ENCODE data around the gene CLIC4. TPM values are rescaled to one million over a fixed set of nuclear protein-coding genes. Genes with fewer than 3 reads are reported as not detected.
A peak's percentile ranks its signal among the peaks of the same experiment; 100 is the strongest.

The CLIC4 gene
- total RNA-seq, 4 donors from 2014 or later, result 17.3 to 63.5 (median 32.6) TPM

DNA sequence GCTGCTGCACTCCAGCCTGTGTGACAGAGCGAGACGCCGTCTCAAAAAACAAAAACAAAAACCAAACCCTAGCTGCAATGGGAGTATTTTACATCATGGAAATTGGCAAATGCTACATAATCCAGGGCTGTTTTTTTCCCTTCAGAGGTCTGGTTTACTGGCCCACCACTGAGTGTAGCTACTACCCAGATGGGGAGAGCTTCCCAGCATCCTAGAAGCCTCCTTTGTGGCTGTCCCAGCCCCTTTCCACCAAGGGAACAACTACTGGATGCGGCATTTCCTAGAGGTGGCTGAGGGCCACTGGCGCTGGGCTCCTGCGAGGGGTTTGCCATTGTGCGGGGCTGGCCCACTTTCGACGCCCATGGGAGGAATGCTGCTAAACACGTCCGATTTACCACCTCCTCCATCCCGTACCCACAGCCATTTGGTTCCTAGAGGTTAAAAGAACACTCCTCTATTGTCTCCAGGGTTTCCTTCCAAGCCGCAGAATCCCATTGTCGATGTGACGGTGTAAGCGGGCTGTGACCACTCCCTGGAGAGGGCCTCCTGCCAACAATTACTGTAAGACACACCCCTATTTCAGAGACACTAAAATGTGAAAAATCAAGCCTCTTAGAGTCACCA is 129.5 kb downstream of the CLIC4 start:
- Histone ChIP-seq H3K36me3 (no peaks in the 10 kb centered on the region), H3K27ac (no peak overlapping the region), H3K4me1 (peaks cover 0 to 7% (median 0%) of the 10 kb centered on the region in 4 donors), H3K4me3 (no peak overlapping the region), H3K9me3 (no peaks in the 10 kb centered on the region), H3K27me3 (no peaks in the 10 kb centered on the region)
- no peak for TF ChIP-seq CTCF (IDR thresholded peaks at IDR 0.05)
- no peak for TF ChIP-seq POLR2A (IDR thresholded peaks at IDR 0.05)
- DNase-seq, result peak in 1 of 3 donors; percentile 27

DNA sequence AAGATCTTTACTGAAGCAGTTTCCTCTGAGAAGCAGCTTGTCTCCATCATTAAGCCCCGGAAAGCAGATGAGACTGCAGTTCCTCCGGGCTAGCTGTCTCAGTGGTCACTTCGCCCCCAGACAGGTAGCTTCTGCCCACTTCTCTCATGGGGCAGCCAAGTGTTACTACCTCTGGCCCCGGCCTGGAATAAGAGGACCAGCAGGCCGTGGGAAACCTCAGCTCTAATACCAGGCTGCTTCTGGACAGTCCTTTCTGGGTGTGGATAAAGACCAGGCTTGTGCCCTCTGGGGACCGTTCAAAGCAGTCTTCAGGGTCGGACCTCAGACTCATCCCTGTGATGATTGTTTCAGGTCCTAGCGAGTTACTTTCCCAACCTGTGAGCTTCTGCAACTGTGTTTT is 130.0 kb downstream of the CLIC4 start:
- Histone ChIP-seq H3K36me3 (no peaks in the 10 kb centered on the region), H3K27me3 (no peaks in the 10 kb centered on the region), H3K9me3 (no peaks in the 10 kb centered on the region), H3K27ac (no peak overlapping the region), H3K4me3 (no peak overlapping the region), H3K4me1 (peaks cover 0 to 7% (median 0%) of the 10 kb centered on the region in 4 donors)
- peak in 1 of 3 donors; percentile 21 for DNase-seq
- no peak for TF ChIP-seq POLR2A (IDR thresholded peaks at IDR 0.05)
- TF ChIP-seq CTCF (IDR thresholded peaks at IDR 0.05), result no peak

DNA sequence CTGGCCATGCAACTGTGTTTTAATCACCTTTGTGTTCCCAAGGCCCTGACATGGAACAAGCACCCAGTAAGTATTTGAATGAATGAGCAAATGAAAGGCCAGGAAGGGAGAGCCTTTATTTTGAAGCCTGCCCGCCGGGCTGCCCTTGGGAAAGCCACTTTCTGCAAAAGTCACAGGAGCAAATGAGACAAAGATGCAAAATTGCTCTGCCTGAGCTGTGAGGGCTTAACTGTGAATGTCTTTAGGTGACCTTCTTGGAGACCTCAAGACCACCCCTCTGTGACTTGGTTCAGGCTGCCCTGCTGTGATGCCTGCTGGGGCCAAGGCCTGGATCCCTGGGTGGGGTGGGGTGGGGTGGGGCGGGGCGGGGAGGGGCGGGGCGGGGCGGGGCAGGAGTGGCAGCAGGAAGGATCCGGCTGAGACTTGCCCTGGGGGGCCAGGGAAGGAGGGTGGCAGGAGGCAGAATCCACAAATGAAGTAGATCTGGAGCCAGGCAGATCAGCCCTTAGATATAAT is 130.8 kb downstream of the CLIC4 start:
- Histone ChIP-seq H3K9me3 (no peaks in the 10 kb centered on the region), H3K27me3 (no peaks in the 10 kb centered on the region), H3K27ac (no peak overlapping the region), H3K4me3 (no peak overlapping the region), H3K4me1 (no peaks in the 10 kb centered on the region), H3K36me3 (no peaks in the 10 kb centered on the region)
- DNase-seq, result peak in 1 of 3 donors; percentile 23
- TF ChIP-seq CTCF (IDR thresholded peaks at IDR 0.05) (no peak), POLR2A (IDR thresholded peaks at IDR 0.05) (no peak)

GRCh38 chr1:24878045-24878444 is 132.8 kb downstream of the CLIC4 start:
- Histone ChIP-seq H3K9me3 (no peaks in the 10 kb centered on the region), H3K4me3 (no peak overlapping the region), H3K27me3 (no peaks in the 10 kb centered on the region), H3K4me1 (no peaks in the 10 kb centered on the region), H3K36me3 (no peaks in the 10 kb centered on the region), H3K27ac (no peak overlapping the region)
- TF ChIP-seq POLR2A (IDR thresholded peaks at IDR 0.05), result no peak
- no peak for TF ChIP-seq CTCF (IDR thresholded peaks at IDR 0.05)
- DNase-seq, result peak in 1 of 3 donors; percentile 22

GRCh38 chr1:24878775-24879742 is 133.8 kb downstream of the CLIC4 start:
- H3K36me3 ChIP-seq, result no peaks in the 10 kb centered on the region
- TF ChIP-seq POLR2A (IDR thresholded peaks at IDR 0.05) (no peak), CTCF (IDR thresholded peaks at IDR 0.05) (no peak)
- no peaks in the 10 kb centered on the region for H3K27me3 ChIP-seq
- peak in 2 of 3 donors; percentile 24 to 25 for DNase-seq
- no peak overlapping the region for H3K4me3 ChIP-seq
- no peak overlapping the region for H3K27ac ChIP-seq
- no peaks in the 10 kb centered on the region for H3K4me1 ChIP-seq
- H3K9me3 ChIP-seq, result no peaks in the 10 kb centered on the region

Measured in Peyer's patch (tissue), 4 donors.